Measurements from ENCODE around the gene CEACAM7.
"Not testable (repeated sequence)": the region's sequence is repeated elsewhere in the genome, so short reads cannot be mapped to it uniquely, and the experiment has no call there.

The CEACAM7 gene

GRCh38 chr19:41688098-41688497 lies at the start of gene CEACAM7:
Gene CEACAM7 (minus strand): TSS chr19:41688270. CDS start chr19:41688165, 105 bp downstream.
- DNase-seq = no peak

- DNase-seq = no peak
These were observed 47.1 kb upstream of the CEACAM7 start for GRCh38 chr19:41735071-41735600.

- peak; percentile 78 for DNase-seq
These were observed 46.5 kb upstream of the CEACAM7 start for GRCh38 chr19:41734585-41734984.

- no peak for DNase-seq
These were observed 46.1 kb upstream of the CEACAM7 start for GRCh38 chr19:41734156-41734555.

GRCh38 chr19:41726493-41726892 lies 38.4 kb upstream of the CEACAM7 start:
- DNase-seq = no peak

GRCh38 chr19:41720103-41720502 lies 32.0 kb upstream of the CEACAM7 start:
- no peak for DNase-seq

- no peak for DNase-seq
These were observed 30.7 kb upstream of the CEACAM7 start for GRCh38 chr19:41718761-41719160.

GRCh38 chr19:41714598-41714997 lies 26.5 kb upstream of the CEACAM7 start:
- no peak for DNase-seq

GRCh38 chr19:41711376-41712261 lies 23.5 kb upstream of the CEACAM7 start:
- no peak for DNase-seq

GRCh38 chr19:41709951-41710645 lies 22.0 kb upstream of the CEACAM7 start:
- DNase-seq = no peak

- not testable (repeated sequence) for DNase-seq
These were observed 21.4 kb upstream of the CEACAM7 start for GRCh38 chr19:41709516-41709915.

GRCh38 chr19:41708481-41708880 lies 20.4 kb upstream of the CEACAM7 start, which contains the start of gene CEACAM5:
Gene CEACAM5 (plus strand): TSS chr19:41708626. CDS start chr19:41708732, 106 bp downstream.
- no peak for DNase-seq

GRCh38 chr19:41707871-41708371 lies 19.9 kb upstream of the CEACAM7 start:
- no peak for DNase-seq

- no peak for DNase-seq
These were observed 19.4 kb upstream of the CEACAM7 start for GRCh38 chr19:41707502-41707812.

- DNase-seq = peak; percentile 59
These were observed 18.9 kb upstream of the CEACAM7 start for GRCh38 chr19:41706741-41707501.

GRCh38 chr19:41705393-41706174 lies 17.5 kb upstream of the CEACAM7 start:
- no peak for DNase-seq

- DNase-seq = no peak
These were observed 15.7 kb upstream of the CEACAM7 start for GRCh38 chr19:41703602-41704293.

- DNase-seq = no peak
These were observed 14.1 kb upstream of the CEACAM7 start for GRCh38 chr19:41702171-41702651.

- no peak for DNase-seq
These were observed 13.5 kb upstream of the CEACAM7 start for GRCh38 chr19:41701401-41702075.

- no peak for DNase-seq
These were observed 12.5 kb upstream of the CEACAM7 start for GRCh38 chr19:41700381-41701195.
